PC-3 (cell line): ENCODE results near the gene AP4S1. TPM values are rescaled to one million over a fixed set of nuclear protein-coding genes. Genes with fewer than 3 reads are reported as not detected.
A peak's percentile ranks its signal among the peaks of the same experiment; 100 is the strongest.

Experiments used
- ATAC-seq: fragments of 200-7000 bp; cut with Tn5 transposase; 2 replicates; pipeline ENCODE4 v1.9.1; 2020; ENCODE audit warnings: mild to moderate bottlenecking, moderate library complexity
- BruUV-seq: library from RNA; stranded (reverse); fragments of 400-500 nt; replicated peaks from 2 replicates; lab custom pipeline; 2021; lab: Mats Ljungman, UMichigan
- CTCF ChIA-PET: fragments of 300-600 bp; sonication (Branson Sonifier 250); formaldehyde crosslinking; loops from one replicate; lab custom pipeline; 2022; ENCODE audit warnings: antibody characterized with exemption; lab: Charles Lee
- POLR2A ChIA-PET: fragments of 300-600 bp; sonication (Branson Sonifier 250); formaldehyde crosslinking; loops from one replicate; lab custom pipeline; 2022; ENCODE audit warnings: antibody characterized with exemption; ENCODE audit not compliant: unreplicated experiment; lab: Charles Lee
- DNase-seq: peaks from one replicate; pipeline ENCODE4 v3.0.0-alpha.2; 2015
- H2AFZ ChIP-seq: fragments of 300-600 bp; sonication (generic); 2 replicates; pipeline ENCODE4 v1.6.0; 2016; ENCODE audit warnings: antibody characterized with exemption, low read length
- H3F3A ChIP-seq: fragments of 300-600 bp; sonication (generic); one replicate; pipeline ENCODE4 v1.6.0; 2017; ENCODE audit warnings: antibody characterized with exemption, low read length, control low read depth, mild to moderate bottlenecking; ENCODE audit not compliant: unreplicated experiment
- H3K27ac ChIP-seq: fragments of 300-600 bp; sonication (generic); 2 replicates; pipeline ENCODE4 v1.5.1; 2016; ENCODE audit warnings: mild to moderate bottlenecking, low read length
- H3K27me3 ChIP-seq: fragments of 300-600 bp; sonication (generic); 2 replicates; pipeline ENCODE4 v1.6.1; 2016; ENCODE audit warnings: low read length, mixed read lengths
- H3K36me3 ChIP-seq: fragments of 300-600 bp; sonication (generic); 2 replicates; pipeline ENCODE4 v1.6.1; 2016; ENCODE audit warnings: low read depth, mixed run types, low read length, mixed read lengths
- H3K4me1 ChIP-seq: fragments of 300-600 bp; sonication (generic); 2 replicates; pipeline ENCODE4 v1.5.1; 2016; ENCODE audit warnings: low read length; ENCODE audit not compliant: insufficient read depth
- H3K4me2 ChIP-seq: fragments of 300-600 bp; sonication (generic); 2 replicates; pipeline ENCODE4 v1.6.0; 2016; ENCODE audit warnings: low read length
- H3K4me3 ChIP-seq: fragments of 300-600 bp; sonication (generic); 2 replicates; pipeline ENCODE4 v1.5.1; 2016; ENCODE audit warnings: mild to moderate bottlenecking, low read length, mixed read lengths
- H3K79me2 ChIP-seq: fragments of 300-600 bp; sonication (generic); 2 replicates; pipeline ENCODE4 v1.6.1; 2017; ENCODE audit warnings: low read length, mixed read lengths
- H3K9ac ChIP-seq: fragments of 300-600 bp; sonication (generic); 2 replicates; pipeline ENCODE4 v1.6.0; 2016; ENCODE audit warnings: mild to moderate bottlenecking, low read length
- H3K9me2 ChIP-seq: fragments of 300-600 bp; sonication (generic); replicated peaks from 2 replicates; pipeline ENCODE4 v1.6.1; 2016; ENCODE audit warnings: mixed run types, low read length, mixed read lengths
- H3K9me3 ChIP-seq: fragments of 300-600 bp; sonication (generic); 2 replicates; pipeline ENCODE4 v1.6.1; 2016; ENCODE audit warnings: low read length, mixed read lengths
- H4K20me1 ChIP-seq: fragments of 300-600 bp; sonication (generic); 2 replicates; pipeline ENCODE4 v1.6.1; 2016; ENCODE audit warnings: low read length, mixed read lengths
- CTCF ChIP-seq: fragments of 300-600 bp; sonication (generic); conservative IDR thresholded peaks from 2 replicates; pipeline ENCODE4 v1.5.1; 2017; ENCODE audit warnings: antibody characterized with exemption, low read depth, mild to moderate bottlenecking, low read length
- EZH2 ChIP-seq: fragments of 300-600 bp; sonication (generic); IDR thresholded peaks from one replicate; pipeline ENCODE4 v1.6.1; 2017; ENCODE audit warnings: antibody characterized with exemption, mild to moderate bottlenecking, low read length; ENCODE audit not compliant: unreplicated experiment
- EZH2phosphoT487 ChIP-seq: fragments of 300-600 bp; sonication (generic); IDR thresholded peaks from 2 replicates; pipeline ENCODE4 v1.6.1; 2018; ENCODE audit warnings: mild to moderate bottlenecking, antibody characterized with exemption, low read length, borderline replicate concordance
- intact Hi-C: fragments of 100-400 bp; cut with micrococcal nuclease; formaldehyde crosslinking; loops from 2 replicates; pipeline ENCODE4 v1.9.0; 2023
- microRNA-seq: library from miRNA; unstranded; fragments of <30 nt; microRNA quantifications from one replicate; pipeline ENCODE4 v1.1.0, GENCODE V29; 2020; ENCODE audit not compliant: unreplicated experiment
- total RNA-seq: library from RNA; depleted of rRNA; stranded (reverse); fragments of >200 nt; gene quantifications from 2 replicates; pipeline ENCODE4 v1.2.3, GENCODE V29; 2014; rRNA removed

The AP4S1 gene
- total RNA-seq, 1 experiment from 2014 or later, result 3.2 TPM

- Histone ChIP-seq H4K20me1 (no peaks in the 10 kb centered on the region), H3K4me2 (no peak overlapping the region), H3K9me3 (no peaks in the 10 kb centered on the region), H2AFZ (no peak overlapping the region), H3F3A (no peaks in the 10 kb centered on the region), H3K4me1 (peaks cover under 1% of the 10 kb centered on the region; the same call in 1 of the 2 replicates), H3K36me3 (peaks cover 65% of the 10 kb centered on the region; the same call in 1 of the 2 replicates), H3K9me2 (no peaks in the 10 kb centered on the region), H3K27me3 (no peaks in the 10 kb centered on the region), H3K79me2 (no peaks in the 10 kb centered on the region), H3K4me3 (no peak overlapping the region), H3K9ac (no peak overlapping the region), H3K27ac (no peak overlapping the region)
- ATAC-seq (no peak), DNase-seq (no peak)
- TF ChIP-seq EZH2, result no peak
- TF ChIP-seq CTCF, result no peak
- no peak for TF ChIP-seq EZH2phosphoT487
- CTCF ChIA-PET, result no interaction called here
- intact Hi-C loops, result no loop called here
- POLR2A ChIA-PET, result no interaction called here
- no TSS peak for BruUV-seq
Observed at GRCh38 chr14:31142455-31143087, 117.1 kb downstream of the AP4S1 start.

Small RNAs within 50 kb of the gene (microRNA-seq; reads per million reads assigned to microRNA genes)
- gene MIR624, result 6.5 reads per million, percentile 29 among the genes with 10 or more reads in this experiment

Other genes with a start within 250 kb of the AP4S1 start
- gene COCH, start 151.1 kb upstream of the AP4S1 start, total RNA-seq, result 2.5 and 4.2 TPM in 2 replicates
- gene STRN3, start 730 bp downstream of the AP4S1 start, total RNA-seq, result 36.9 and 41.4 TPM in 2 replicates
- 152 and 214 TPM in 2 replicates for gene HECTD1, start 182.1 kb downstream of the AP4S1 start, total RNA-seq